GM21717 (cell line): ENCODE measurements around the gene MPZL2.
A peak's percentile ranks its signal among the peaks of the same experiment; 100 is the strongest.

Experiments
- ATAC-seq: cut with Tn5 transposase; IDR thresholded peaks from one replicate; pipeline ENCODE4 v1.9.1; 2021; ENCODE audit warnings: mild to moderate bottlenecking, moderate library complexity; ENCODE audit not compliant: unreplicated experiment

Gene MPZL2

DNA sequence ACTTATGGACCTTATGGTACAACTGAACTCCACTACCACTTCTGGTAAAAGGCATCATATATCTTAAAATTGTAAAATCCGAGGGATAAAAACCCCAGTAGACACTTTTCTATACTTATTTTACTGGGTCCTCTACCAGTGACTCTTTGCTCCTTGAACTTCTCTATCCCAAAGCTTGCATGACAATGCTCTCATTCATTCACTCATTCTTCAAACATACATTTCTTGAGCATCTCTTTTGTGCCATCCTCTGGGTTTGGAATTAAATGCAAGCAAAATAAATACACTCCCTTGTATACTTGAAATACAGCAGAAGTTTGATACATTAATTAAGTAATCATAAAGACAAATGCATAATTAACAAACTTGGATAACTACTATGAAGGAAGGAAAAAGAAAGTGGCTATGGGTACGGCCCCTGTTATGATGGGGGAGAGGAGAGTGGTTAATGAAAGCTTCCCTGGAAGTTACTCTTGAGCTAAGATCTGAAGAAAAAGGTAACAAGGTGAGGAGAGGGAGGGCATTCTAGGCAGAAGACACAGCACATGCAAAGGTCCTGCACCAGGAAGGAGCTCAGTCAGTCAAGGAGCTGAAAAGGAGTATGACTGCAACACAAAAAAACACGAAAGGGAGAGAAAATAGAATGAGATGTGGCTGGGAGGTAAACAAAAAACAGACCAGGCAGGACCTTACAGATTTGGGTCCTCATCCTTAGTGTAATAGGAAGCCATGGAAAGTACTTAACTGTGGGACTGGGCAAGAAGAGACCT lies 19.9 kb downstream of the MPZL2 start:
- no peak for ATAC-seq

DNA sequence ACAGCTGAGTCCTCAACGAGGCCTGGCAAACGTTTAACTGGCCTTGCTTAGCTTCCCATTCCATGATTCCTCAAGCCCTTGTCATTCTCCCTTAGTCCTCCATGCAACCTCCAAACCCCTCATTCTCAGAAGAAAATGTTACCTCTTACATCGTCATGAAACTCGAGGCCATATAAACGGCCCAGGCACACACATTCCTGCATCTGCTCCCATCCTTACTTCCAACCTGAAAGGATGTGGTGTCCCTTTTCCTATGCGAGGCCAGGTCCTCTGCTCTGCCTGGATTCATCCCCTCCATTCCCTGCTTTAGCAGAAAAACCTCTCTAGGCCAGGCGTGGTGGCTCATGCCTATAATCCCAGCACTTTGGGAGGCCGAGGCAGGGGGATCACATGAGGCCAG lies 20.9 kb downstream of the MPZL2 start:
- no peak for ATAC-seq

DNA sequence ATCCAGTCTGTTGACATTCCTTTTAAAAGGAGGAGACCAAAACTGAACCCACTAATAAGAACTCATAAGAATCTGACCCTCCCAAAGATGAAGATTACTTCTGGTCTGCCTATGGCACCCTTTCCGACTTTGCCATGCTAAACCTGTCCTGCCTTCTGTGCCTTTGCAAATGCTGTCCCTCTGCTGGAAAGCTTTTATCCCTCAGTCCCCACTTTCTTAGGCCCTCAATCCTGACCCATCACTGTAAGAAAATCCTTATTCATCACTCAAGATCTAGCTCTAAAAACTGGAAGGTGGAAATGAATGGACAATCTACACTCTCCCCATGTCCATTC lies 22.4 kb downstream of the MPZL2 start:
- ATAC-seq: no peak

- peak; percentile 55 for ATAC-seq
Measured at GRCh38 chr11:118240999-118241763, 22.9 kb downstream of the MPZL2 start.

GRCh38 chr11:118239509-118240205 lies 24.4 kb downstream of the MPZL2 start:
- no peak for ATAC-seq

- no peak for ATAC-seq
Measured at GRCh38 chr11:118238929-118239328, 25.2 kb downstream of the MPZL2 start.

DNA sequence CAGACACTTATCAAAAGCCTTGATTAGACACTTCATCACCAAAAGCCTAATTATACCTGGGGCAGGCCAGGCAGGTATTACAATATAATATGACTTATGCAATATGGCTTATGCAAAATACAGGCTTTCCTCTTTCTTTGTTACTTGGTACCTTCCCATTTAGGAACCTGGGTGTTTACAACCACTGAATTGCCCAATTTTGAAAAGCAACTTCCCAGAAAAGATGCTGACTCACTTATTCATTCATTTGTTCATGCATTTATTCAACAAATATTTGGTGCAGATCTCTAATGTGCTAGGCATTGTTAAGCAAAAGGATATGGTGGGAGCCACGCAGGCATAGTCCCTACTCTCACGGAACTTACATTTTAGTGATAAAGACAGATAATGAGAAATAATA lies 25.7 kb downstream of the MPZL2 start:
- no peak for ATAC-seq

GRCh38 chr11:118236170-118236569 lies 27.9 kb downstream of the MPZL2 start:
- no peak for ATAC-seq

DNA sequence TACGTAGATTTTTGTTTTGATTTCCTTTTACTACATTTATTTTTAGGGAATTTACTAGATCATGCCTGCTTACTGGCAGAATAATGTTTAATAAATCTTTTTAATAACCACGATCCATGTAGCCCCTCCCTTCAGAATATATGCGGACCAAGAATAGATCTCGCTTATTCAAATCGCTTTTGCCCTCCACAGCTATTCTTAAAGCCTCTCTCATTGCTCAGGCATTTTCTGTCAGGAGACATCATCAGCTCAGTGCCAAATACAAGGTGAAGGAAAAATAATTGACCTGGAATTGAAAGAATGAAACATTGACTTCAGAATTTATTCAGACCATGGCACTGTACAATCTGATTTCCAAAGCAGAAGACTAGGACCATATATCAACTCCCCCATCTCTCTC lies 29.3 kb downstream of the MPZL2 start:
- no peak for ATAC-seq

GRCh38 chr11:118233850-118234249 lies 30.2 kb downstream of the MPZL2 start:
- ATAC-seq: no peak

- no peak for ATAC-seq
Measured at GRCh38 chr11:118233377-118233776, 30.7 kb downstream of the MPZL2 start.

DNA sequence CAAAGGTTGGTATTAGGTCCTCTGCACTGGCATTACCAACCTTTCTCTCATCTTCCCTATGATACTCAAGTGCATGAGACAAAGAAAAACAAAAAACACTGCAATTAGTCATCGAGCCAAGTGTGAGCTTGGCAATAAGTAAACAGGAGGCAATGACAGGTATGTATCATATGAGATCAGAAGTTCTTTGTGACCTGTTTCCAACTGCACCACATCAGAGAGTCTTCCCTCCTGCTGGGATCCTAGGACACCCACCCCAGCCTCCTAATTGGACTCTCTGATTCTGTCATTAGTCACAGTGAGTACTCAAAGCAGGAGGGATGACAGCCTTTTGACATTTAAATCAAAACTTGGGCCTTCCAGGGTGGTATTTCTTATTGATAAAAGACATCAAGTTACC lies 31.4 kb downstream of the MPZL2 start:
- no peak for ATAC-seq

DNA sequence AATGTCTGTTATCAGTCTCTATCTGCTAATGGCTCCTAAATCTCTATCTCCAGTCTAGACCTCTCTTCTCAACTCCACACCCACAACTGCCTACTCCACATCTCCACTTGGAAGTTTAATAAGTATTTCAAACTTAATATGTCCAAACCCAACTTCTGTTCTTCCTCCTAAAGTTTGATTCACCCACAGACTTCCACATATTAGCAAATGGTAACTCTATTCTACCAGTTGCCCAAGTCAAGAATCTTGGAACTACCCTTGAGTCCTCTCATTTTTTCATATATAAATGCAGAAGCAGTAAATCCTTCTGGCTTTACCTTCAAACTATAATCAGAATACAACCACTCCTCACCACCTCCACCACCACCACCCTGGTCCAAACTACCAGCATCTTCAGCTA lies 32.6 kb downstream of the MPZL2 start:
- ATAC-seq: no peak

- ATAC-seq: no peak
Measured at GRCh38 chr11:118230088-118230487, 34.0 kb downstream of the MPZL2 start.

DNA sequence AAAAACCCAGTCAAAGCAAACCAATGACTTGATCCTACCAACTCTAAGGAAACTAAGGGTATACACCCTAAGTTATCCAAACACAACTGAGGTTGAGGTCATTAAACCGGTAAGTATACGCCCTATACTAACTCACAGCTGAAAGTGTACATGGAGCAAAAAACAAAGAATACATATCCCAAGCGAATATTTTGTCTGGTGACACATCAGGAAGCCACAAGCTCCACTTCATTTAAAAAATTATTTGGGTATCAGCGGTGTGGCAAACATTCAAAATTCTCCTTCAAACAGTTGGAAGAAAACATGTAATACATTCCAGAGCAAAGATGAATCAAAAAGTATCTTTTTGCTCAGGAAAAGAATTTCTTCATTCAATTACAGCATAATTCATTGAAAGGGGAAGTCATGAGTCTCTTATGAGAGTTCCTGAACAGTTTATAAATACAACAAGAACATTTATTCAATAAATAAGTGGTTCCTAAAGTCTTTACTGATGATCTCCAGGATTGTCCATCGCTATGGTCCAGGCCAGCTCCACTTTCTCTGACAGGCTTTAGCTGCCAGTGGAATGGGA lies 34.7 kb downstream of the MPZL2 start:
- no peak for ATAC-seq

- peak; percentile 63 for ATAC-seq
Measured at GRCh38 chr11:118227865-118228785, 36.0 kb downstream of the MPZL2 start.

- ATAC-seq: no peak
Measured at GRCh38 chr11:118226781-118227180, 37.3 kb downstream of the MPZL2 start.

- ATAC-seq: no peak
Measured at GRCh38 chr11:118226296-118226695, 37.8 kb downstream of the MPZL2 start.

DNA sequence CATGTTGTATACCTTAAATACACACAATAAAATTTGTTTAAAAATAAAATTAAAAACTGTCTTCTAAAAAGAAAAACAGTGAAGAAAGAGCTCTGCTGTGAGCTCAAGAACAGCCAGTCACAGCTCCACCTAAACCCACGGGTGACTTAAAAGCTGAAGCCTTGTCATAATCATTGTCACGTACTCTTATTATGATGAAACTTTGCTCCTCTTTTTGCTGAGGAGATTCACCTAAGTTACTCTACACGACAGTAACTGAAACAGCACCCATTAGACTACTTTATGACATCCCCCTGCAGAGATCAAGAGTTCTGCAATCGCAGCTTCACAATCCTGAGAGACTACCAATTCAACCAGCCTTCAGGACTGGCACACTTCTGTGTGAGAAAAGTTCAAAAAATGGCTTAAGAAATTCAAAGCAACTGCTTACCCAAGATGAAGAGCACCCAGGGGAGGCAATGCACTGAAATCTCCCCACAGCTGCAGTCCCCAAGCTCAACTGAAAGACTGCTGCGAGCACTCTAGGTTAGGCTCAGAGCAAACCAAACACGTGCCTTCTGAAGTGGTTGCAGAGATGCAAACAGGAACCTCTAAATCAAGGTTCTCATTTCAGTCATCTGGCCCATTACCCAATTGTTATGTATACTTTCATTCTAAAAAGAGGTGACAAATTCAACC lies 39.4 kb downstream of the MPZL2 start, which contains the start of gene JAML:
TSS of gene JAML (minus strand) at position 501 of the 678 bp plus-strand sequence. CDS start 10,145 bp downstream, outside the sequence.
- no peak for ATAC-seq

DNA sequence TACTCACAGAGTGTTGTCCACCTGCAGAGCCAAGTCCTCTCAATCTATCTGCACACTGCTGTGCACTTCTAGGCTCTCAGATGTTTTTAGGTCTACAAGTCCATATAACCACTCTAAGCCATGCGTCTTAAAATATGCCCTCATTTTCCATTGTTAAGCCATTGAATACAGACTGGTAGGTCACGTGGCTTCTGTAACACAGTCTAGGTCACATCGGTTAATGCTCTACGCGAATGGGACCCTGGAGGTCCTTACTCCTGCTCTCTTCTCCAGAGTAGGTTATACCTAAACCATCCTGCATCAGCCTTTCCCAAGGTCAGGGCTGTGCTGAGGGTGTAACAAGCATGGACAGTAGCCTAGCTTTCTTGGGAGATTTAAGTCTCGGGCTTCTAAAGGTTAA lies 40.1 kb downstream of the MPZL2 start:
- ATAC-seq: no peak
